ENCODE data around the gene SHROOM3.

DNA sequence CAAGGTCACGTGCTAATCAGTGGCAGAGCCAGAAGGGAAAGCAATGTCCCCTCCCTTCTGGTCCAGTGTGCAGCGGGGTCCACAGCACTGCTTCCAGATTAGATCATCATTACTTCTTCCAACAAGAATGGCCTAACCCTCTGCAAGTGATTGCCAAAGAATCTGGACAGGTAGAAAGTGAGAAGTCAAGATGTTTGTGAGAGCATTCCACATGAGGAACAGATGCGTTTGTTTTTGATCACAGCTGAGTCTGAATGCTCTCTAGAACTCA, 147.7 kb downstream of the SHROOM3 start:
- TF ChIP-seq, protein P1, sequence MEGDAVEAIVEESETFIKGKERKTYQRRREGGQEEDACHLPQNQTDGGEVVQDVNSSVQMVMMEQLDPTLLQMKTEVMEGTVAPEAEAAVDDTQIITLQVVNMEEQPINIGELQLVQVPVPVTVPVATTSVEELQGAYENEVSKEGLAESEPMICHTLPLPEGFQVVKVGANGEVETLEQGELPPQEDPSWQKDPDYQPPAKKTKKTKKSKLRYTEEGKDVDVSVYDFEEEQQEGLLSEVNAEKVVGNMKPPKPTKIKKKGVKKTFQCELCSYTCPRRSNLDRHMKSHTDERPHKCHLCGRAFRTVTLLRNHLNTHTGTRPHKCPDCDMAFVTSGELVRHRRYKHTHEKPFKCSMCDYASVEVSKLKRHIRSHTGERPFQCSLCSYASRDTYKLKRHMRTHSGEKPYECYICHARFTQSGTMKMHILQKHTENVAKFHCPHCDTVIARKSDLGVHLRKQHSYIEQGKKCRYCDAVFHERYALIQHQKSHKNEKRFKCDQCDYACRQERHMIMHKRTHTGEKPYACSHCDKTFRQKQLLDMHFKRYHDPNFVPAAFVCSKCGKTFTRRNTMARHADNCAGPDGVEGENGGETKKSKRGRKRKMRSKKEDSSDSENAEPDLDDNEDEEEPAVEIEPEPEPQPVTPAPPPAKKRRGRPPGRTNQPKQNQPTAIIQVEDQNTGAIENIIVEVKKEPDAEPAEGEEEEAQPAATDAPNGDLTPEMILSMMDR (IDR thresholded peaks at IDR 0.05), result no peak
- TF ChIP-seq POLR2A (IDR thresholded peaks at IDR 0.05), result no peak
- no peak for TF ChIP-seq POLR2AphosphoS5 (IDR thresholded peaks at IDR 0.05)
